ENCODE data around the gene CLCN7. TPM values are rescaled to one million over a fixed set of nuclear protein-coding genes. Genes with fewer than 3 reads are reported as not detected.

CLCN7 gene
- polyA plus RNA-seq, 3 donors = 37.4 to 249 (median 56.5) TPM

DNA sequence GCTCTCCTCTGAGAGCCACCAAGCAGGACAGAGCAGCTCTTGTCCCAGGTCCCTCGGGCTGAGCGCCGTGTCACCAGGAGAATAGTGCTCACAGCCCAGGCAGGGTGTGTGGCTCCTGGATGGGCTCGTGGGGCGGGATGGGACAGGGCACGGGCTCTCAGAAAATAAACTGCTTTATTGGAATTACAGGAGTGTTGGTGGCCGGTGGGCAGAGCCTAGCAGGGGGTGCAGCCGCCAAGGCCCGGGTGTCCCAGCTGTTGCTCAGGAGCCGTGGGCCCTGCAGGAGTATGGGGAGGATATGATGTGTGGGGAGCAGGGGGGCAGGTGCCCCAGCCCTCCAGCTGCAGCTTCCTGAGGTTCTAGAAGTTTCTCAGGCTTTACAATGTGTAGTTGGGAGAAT is 35.4 kb upstream of the CLCN7 start:
- Histone ChIP-seq H3K27ac (ENCODE audit: low read depth in 1 of 2, low read length in 2 of 2) (no peak overlapping the region), H3K4me3 (replicated peaks in 1 of 3; ENCODE audit: low read depth in 2 of 3, low read length in 3 of 3) (no peak overlapping the region), H3K27me3 (ENCODE audit: control insufficient read depth in 2 of 2, insufficient read depth in 2 of 2, low read length in 2 of 2) (no peaks in the 10 kb centered on the region), H2AFZ (ENCODE audit: insufficient read depth, low read depth, low read length, poor library complexity, severe bottlenecking) (no peak overlapping the region), H3K4me2 (replicated peaks; ENCODE audit: extremely low read depth, low read length, poor library complexity, severe bottlenecking) (no peak overlapping the region), H3K36me3 (replicated peaks in 1 of 2; ENCODE audit: control insufficient read depth in 1 of 2, insufficient read depth in 2 of 2, low read length in 2 of 2) (peaks cover 34 to 50% of the 10 kb centered on the region in 2 donors), H3K4me1 (ENCODE audit: control insufficient read depth in 1 of 2, insufficient read depth in 2 of 2, low read length in 2 of 2) (no peaks in the 10 kb centered on the region), H3K9ac (ENCODE audit: insufficient read depth, low read length, poor library complexity, severe bottlenecking) (no peak overlapping the region), H4K20me1 (ENCODE audit: insufficient read depth, low read length) (no peaks in the 10 kb centered on the region), H3K79me2 (ENCODE audit: insufficient read depth, low read length) (no peaks in the 10 kb centered on the region), H3K9me3 (replicated peaks in 1 of 2; ENCODE audit: control insufficient read depth in 1 of 2, insufficient read depth in 1 of 2, low read length in 2 of 2) (peaks cover 0 to 17% of the 10 kb centered on the region in 2 donors)
- Mint-ChIP-seq H3K27ac (peak overlapping the region in 3 of 7 donors; percentile 31 to 37 (median 35)), H3K36me3 (peaks cover 27 to 53% of the 10 kb centered on the region in 2 donors), H3K4me1 (no peaks in the 10 kb centered on the region), H3K4me3 (no peak overlapping the region), H3K9me3 (peaks cover 8 to 25% (median 19%) of the 10 kb centered on the region in 7 donors), H3K27me3 (ENCODE audit: low read depth in 3 of 3) (no peaks in the 10 kb centered on the region)
- TF ChIP-seq, protein P1, sequence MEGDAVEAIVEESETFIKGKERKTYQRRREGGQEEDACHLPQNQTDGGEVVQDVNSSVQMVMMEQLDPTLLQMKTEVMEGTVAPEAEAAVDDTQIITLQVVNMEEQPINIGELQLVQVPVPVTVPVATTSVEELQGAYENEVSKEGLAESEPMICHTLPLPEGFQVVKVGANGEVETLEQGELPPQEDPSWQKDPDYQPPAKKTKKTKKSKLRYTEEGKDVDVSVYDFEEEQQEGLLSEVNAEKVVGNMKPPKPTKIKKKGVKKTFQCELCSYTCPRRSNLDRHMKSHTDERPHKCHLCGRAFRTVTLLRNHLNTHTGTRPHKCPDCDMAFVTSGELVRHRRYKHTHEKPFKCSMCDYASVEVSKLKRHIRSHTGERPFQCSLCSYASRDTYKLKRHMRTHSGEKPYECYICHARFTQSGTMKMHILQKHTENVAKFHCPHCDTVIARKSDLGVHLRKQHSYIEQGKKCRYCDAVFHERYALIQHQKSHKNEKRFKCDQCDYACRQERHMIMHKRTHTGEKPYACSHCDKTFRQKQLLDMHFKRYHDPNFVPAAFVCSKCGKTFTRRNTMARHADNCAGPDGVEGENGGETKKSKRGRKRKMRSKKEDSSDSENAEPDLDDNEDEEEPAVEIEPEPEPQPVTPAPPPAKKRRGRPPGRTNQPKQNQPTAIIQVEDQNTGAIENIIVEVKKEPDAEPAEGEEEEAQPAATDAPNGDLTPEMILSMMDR (IDR thresholded peaks at IDR 0.05) = no peak
- DNase-seq = no peak
- intact Hi-C loops (cut with micrococcal nuclease) = no loop called here
- WGBS (ENCODE audit: insufficient coverage) = 93% methylated on average over 5 of the region's 10 CpGs

DNA sequence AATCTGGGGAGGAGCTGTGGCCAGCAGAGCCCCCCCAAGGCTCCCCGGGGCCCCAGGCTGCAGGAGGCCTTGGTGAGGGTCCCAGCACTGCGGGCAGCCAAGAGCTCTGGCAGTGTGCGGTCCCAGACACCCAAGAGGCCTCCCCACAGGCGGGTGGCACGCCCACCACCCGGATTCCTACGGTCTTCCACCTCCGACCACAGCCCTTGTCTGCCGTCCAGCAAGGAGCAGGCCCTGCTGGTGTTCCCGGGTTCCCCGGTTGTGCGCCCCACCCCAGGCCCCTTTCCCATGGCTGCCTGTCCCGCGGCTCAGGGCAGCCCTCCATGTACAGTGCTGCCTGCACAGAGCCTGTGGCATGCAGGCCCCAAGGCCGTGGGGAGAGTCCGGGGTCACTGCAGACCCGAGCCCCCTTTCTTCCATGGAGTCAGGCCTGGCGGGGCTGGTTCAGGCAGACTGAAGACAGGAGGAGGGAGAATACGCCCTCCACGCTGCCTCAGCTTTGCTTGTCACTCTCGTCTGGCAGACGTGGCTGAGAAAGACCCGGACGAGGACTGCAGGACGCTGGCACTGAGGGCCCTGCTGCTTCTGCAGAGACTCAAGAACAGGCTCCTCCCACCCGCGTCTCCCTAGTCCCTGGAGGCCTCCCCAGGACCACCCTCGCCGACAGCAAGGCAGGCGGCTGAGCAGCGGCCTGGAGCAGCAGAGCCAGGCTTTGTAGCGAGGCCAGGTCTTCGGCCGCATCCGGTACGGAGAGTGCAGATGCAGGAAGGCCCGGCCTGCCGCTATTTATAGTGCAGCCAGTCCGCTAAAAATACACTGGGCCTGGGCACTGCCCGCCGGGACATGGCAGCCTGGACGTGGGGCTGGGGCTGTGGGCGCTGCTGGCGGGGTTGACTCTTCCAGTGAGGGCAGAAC is 34.7 kb upstream of the CLCN7 start:
- H3K36me3 Mint-ChIP-seq = peaks cover 27 to 57% of the 10 kb centered on the region in 2 donors
- no peaks in the 10 kb centered on the region for H3K27me3 Mint-ChIP-seq (ENCODE audit: low read depth in 3 of 3)
- Histone ChIP-seq H3K27me3 (ENCODE audit: control insufficient read depth in 2 of 2, insufficient read depth in 2 of 2, low read length in 2 of 2) (no peaks in the 10 kb centered on the region), H3K4me3 (replicated peaks in 1 of 3; ENCODE audit: low read depth in 2 of 3, low read length in 3 of 3) (no peak overlapping the region), H3K4me1 (ENCODE audit: control insufficient read depth in 1 of 2, insufficient read depth in 2 of 2, low read length in 2 of 2) (no peaks in the 10 kb centered on the region), H3K27ac (ENCODE audit: low read depth in 1 of 2, low read length in 2 of 2) (no peak overlapping the region), H3K79me2 (ENCODE audit: insufficient read depth, low read length) (no peaks in the 10 kb centered on the region), H2AFZ (ENCODE audit: insufficient read depth, low read depth, low read length, poor library complexity, severe bottlenecking) (no peak overlapping the region), H3K36me3 (replicated peaks in 1 of 2; ENCODE audit: control insufficient read depth in 1 of 2, insufficient read depth in 2 of 2, low read length in 2 of 2) (peaks cover 34 to 56% of the 10 kb centered on the region in 2 donors), H3K4me2 (replicated peaks; ENCODE audit: extremely low read depth, low read length, poor library complexity, severe bottlenecking) (no peak overlapping the region), H4K20me1 (ENCODE audit: insufficient read depth, low read length) (no peaks in the 10 kb centered on the region), H3K9me3 (replicated peaks in 1 of 2; ENCODE audit: control insufficient read depth in 1 of 2, insufficient read depth in 1 of 2, low read length in 2 of 2) (peaks cover 0 to 17% of the 10 kb centered on the region in 2 donors), H3K9ac (ENCODE audit: insufficient read depth, low read length, poor library complexity, severe bottlenecking) (no peak overlapping the region)
- H3K9me3 Mint-ChIP-seq = peaks cover 7 to 22% (median 16%) of the 10 kb centered on the region in 7 donors
- no peaks in the 10 kb centered on the region for H3K4me1 Mint-ChIP-seq
- 94% methylated on average over 42 of the region's 44 CpGs for WGBS (ENCODE audit: insufficient coverage)
- intact Hi-C loops (cut with micrococcal nuclease) = loop anchor here in 1 of 2 donors (10.0 kb wide), 1 partner anchor 55 kb away; no protein-coding TSS in a partner anchor
- H3K4me3 Mint-ChIP-seq = no peak overlapping the region
- TF ChIP-seq, protein P1 (IDR thresholded peaks at IDR 0.05) = no peak
- no peak overlapping the region for H3K27ac Mint-ChIP-seq
- DNase-seq = no peak

Measured in CD14-positive monocyte (primary cell).